ENCODE results near the gene KRTAP4-12.

DNA sequence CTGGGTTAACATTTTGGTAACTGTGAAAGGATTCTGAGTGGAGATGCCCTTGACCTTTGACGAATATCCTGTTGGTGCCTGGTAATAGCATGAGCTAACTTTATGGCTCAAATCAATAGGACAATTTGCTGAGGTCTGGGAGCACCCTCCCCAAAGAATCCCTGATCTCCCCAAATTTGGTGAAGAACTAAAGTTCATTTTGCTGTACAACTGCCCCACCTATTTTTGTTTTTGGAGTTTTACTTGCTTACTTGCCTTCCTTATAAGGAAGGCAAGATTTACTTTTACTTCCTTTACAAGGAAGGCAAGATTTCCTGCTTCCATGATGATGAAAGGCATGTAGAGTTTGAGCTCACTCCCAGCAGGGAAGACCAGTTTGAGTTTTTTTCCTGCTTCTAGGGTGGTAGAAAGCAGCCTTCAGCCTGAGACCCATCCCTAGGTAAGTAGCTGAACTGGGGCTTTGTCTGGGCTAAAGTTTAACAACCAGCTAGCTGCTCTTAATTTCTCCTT is 16.0 kb downstream of the KRTAP4-12 start:
- TF ChIP-seq, protein P1, sequence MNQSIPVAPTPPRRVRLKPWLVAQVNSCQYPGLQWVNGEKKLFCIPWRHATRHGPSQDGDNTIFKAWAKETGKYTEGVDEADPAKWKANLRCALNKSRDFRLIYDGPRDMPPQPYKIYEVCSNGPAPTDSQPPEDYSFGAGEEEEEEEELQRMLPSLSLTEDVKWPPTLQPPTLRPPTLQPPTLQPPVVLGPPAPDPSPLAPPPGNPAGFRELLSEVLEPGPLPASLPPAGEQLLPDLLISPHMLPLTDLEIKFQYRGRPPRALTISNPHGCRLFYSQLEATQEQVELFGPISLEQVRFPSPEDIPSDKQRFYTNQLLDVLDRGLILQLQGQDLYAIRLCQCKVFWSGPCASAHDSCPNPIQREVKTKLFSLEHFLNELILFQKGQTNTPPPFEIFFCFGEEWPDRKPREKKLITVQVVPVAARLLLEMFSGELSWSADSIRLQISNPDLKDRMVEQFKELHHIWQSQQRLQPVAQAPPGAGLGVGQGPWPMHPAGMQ (IDR thresholded peaks at IDR 0.05; ENCODE audit: borderline replicate concordance): no peak
- no peak for TF ChIP-seq CBX5 (IDR thresholded peaks at IDR 0.05; ENCODE audit: low read depth)
- no peak for TF ChIP-seq CEBPB (IDR thresholded peaks at IDR 0.05; ENCODE audit: borderline replicate concordance in 1 of 2, low read depth in 2 of 2, low read length in 2 of 2)
- no peak for TF ChIP-seq ZNF274 (IDR thresholded peaks at IDR 0.05; ENCODE audit: insufficient read depth, insufficient read length)
- TF ChIP-seq NBN (IDR thresholded peaks at IDR 0.05): no peak
- no peak for TF ChIP-seq CHD1 (IDR thresholded peaks at IDR 0.05; ENCODE audit: low read depth, low read length)

Data from GM12878 (cell line).